ENCODE data around the gene PDCD11.
"Not testable (repeated sequence)": the region's sequence is repeated elsewhere in the genome, so short reads cannot be mapped to it uniquely, and the experiment has no call there.

PDCD11 gene

DNA sequence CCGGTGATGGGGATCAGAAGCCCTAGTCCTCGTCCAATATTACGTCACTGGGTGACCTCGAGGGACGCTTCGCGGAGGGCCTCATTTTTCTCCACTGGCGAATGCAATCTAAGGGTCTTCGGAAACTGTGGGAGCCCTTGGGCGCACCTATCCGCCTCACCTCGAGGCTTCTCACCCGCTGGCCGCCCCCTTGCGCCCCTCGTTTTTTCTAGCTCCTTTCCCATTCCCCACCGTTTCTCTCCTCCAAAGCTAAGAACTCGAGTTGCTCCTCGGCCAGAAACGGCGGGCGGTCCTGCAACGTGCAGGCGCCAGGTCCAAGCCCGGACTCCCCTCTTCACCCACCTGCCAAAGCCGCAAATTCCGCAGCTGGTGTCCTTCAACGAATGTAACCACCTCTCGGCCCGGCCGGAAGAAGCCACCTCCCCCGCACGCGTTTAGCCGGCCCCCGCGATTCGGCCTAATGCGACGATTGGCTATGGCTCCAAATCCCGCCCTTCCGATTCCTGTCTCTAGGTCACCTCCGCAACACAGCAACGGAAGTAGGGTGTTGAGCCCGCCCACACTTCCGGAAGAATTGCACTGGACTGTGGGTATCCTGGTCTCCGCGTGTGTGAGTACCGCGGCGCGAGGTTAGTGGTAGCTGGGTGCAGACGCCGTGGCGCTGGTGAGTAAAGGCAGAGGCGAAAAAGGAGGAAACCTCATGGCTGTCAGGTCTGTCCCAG lies at the start of gene PDCD11, which contains the start of gene ATP5MK:
Gene PDCD11 (plus strand): TSS at position 560 of the 722 bp plus-strand sequence. CDS start 1,801 bp downstream, outside the sequence.
Gene ATP5MK (minus strand): TSS at position 409 of the 722 bp plus-strand sequence. CDS start 4,018 bp downstream, outside the sequence.
- peak; percentile 93 for DNase-seq

DNA sequence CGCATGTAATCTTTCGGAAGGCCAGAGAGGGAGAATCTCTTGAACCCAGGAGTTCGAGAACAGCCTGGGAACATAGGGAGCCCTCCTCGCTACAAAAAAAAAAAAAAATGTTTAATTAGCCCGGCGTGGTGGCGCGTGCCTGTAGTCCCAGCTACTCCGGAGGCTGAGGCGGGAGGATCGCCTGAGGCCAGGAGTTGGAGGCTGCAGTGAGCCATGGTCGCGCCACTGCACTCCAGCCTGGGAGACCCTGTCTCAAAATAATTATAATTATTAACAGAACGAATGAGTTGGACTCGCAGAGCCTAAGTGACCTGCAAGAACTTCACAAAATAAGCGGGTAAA lies 46.3 kb upstream of the PDCD11 start:
- no peak for DNase-seq

- peak; percentile 55 for DNase-seq
Measured at GRCh38 chr10:103350517-103351260, 45.7 kb upstream of the PDCD11 start, which contains the start of gene PCGF6. PCGF6 (minus strand) TSS chr10:103351140; CDS start chr10:103351066, 74 bp downstream.

- no peak for DNase-seq
Measured at GRCh38 chr10:103353281-103353680, 43.1 kb upstream of the PDCD11 start.

DNA sequence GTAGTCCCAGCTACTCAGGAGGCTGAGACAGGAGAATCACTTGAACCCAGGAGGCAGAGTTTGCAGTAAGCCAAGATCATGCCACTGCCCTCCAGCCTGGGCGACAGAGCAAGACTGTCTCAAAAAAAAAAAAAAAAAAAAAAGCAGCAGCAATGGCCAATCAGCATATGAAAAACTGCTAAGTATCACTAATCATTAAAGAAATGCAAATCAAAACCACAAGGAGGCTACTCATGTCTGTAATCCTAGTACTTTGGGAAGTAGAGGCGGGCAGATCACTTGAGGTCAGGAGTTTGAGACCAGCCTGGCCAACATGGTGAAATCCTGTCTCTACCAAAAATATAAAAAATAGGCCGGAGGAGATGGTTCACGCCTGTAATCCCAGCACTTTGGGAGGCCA lies 41.9 kb upstream of the PDCD11 start:
- not testable (repeated sequence) for DNase-seq

DNA sequence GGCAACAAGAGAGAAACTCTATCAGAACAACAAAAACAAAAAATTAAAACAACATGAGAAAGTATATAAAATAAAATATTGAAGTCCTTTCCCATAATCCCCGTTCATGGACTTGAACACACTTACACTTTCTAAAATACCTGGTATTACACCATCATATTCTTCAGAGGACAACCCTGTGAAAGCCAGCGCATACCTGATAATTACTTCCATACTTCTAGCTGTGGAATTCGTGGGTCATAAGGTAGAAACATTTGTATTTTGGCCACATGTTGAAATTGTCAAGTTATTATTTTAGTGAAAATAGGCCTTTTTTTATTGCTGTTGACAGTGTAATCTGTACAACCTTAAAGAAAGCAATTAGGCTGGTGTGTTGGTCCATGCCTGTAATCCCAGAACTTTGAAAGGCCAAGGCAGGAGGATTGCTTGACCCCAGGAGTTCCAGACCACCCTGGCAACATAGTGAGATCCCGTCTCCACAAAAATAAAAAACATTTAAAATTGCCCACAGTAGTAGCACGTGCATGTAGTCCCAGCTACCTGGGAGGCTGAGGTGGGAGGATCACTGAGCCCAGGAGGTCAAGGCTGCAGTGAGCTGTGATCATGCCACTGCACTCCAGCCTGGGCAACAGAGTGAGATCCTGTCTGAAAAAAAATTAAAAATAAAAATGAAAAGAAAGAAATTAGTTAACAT lies 40.4 kb upstream of the PDCD11 start:
- no peak for DNase-seq

DNA sequence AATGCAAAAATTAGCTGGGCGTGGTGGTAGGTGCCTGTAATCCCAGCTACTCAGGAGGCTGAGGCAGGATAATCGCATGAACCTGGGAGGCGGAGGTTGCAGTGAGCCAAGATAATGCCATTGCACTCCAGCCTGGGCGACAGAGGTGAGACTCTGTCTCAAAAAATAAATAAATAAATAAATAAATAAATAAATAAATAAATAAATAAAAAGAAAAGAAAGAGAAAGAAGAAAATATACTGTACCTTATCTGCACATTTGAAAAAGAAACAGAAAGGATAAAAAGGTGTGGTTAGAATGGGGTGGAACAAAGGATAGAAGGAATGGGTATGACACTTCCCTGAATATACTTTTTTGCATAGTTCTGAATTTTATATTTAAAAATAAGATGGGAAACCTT lies 36.9 kb upstream of the PDCD11 start:
- not testable (repeated sequence) for DNase-seq

GRCh38 chr10:103360791-103361190 lies 35.6 kb upstream of the PDCD11 start:
- not testable (repeated sequence) for DNase-seq

- DNase-seq = no peak
Measured at GRCh38 chr10:103367379-103367781, 29.0 kb upstream of the PDCD11 start.

DNA sequence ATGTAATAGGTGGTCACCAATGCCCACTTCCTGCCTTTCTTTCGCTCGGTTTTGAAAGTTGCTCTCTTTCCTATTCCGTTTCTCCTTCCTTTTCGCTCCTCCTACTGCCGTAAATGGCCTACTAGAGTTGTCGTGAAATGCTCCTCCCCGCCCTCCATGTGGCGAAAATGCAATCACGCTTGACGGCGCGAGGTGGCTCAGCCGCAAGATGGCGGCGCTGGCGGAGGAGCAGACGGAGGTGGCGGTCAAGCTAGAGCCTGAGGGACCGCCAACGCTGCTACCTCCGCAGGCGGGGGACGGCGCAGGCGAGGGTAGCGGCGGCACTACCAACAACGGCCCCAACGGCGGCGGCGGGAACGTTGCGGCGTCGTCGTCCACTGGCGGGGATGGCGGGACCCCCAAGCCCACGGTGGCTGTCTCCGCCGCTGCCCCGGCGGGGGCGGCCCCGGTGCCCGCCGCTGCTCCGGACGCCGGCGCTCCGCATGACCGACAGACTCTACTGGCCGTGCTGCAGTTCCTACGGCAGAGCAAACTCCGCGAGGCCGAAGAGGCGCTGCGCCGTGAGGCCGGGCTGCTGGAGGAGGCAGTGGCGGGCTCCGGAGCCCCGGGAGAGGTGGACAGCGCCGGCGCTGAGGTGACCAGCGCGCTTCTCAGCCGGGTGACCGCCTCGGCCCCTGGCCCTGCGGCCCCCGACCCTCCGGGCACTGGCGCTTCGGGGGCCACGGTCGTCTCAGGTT lies 28.5 kb upstream of the PDCD11 start, which contains the start of gene TAF5:
Gene TAF5 (plus strand): TSS at position 195 of the 737 bp plus-strand sequence. CDS start 14 bp downstream, at position 209.
- DNase-seq = peak; percentile 93

GRCh38 chr10:103373544-103373943 lies 22.9 kb upstream of the PDCD11 start:
- no peak for DNase-seq

- no peak for DNase-seq
Measured at GRCh38 chr10:103374263-103374662, 22.2 kb upstream of the PDCD11 start.

- DNase-seq = no peak
Measured at GRCh38 chr10:103382769-103383168, 13.7 kb upstream of the PDCD11 start.

DNA sequence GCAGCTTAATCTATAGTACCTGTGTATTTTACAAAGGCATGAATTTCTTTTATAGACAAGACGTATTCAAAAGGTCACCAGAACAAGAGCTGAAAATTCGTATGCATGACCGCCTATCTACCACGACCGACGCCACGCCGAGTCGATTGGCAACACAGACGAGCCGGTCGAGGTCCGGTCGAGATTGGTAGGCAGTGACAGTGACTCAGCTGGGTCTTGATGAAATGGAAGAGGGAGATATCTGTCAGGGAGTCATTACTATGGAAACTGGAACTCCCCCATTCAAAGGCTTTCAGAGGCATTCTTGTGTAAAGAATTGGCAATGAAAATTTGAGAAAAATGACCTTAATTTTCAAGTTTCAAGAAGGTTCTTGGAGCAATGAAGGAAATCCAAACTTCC lies 2.2 kb upstream of the PDCD11 start:
- DNase-seq = no peak

DNA sequence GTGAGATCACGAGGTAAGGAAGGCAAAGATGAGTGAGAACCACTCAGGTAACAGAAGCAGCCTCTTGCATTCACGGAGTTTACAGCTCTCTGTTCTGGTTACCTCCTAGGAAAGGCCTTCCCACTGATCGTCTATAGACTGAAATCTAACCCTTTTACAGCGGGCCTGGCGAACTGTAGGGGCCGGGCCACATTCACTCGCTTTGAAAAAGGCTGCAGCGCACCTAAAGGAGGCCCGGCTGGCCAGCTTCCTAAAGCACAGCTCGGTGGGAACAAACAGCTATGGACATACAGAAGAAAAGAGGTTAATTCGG lies 716 bp upstream of the PDCD11 start:
- DNase-seq = no peak

DNA sequence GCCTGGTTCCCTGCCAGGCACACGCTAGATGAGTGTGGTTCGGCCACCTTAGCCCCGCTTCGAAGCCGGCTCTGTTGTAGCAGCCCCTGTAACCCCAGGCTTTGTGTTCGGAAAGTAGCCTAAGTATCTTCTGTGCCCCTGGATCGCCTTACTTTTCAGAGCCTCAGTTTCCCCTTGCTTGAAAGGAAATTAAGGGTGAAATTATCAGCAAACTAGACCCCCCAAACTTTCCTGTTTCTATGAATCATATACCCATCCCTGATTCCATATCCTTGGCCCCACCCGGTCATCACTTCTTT lies 312 bp downstream of the PDCD11 start:
- no peak for DNase-seq

DNA sequence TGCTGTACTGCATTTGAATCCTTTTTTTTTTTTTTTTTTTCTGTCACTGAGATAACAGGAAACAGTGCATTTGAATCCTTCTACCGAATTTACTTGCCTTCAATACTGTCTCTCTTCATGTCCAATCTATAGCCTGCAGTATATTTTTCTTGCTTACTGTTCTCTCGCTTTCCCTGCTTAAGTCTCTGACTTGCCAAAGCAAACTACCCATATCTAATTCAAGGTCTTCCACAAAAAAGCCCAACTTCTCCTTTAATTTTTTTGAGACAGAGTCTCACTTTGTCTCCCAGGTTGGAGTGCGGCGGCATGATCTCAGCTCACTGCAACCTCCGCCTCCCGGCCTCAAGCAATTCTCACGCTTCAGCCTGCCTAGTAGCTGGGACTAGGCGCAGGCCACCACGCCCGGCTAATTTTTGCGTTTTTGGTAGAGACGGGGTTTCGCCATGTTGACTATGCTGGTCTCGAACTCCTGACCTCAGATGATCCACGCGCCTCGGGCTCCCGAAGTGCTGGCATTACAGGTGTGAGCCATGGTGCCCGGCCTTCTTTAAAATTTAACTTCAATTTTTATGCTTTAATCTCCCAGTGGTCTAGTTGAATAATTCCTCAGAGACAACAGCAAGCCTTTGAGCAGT lies 882 bp downstream of the PDCD11 start:
- DNase-seq = no peak

DNA sequence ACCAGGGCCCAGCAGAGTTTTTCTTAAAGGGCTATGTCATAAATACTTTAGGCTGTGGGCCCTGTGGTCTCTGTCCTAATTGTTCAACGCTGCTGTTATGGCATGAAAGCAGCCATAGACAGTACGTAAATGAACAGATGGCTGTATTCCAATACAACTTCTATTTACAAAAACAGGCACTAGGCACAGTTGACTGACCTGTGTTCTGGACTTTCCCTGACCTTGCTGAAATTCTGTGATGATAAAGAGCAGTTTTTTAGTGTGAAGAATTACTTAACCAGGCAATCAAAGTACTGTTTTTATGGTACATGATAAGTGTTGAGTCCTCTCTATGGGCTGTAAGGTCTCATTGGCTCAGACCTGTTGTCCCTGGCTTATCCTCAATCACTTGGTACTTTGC lies 17.1 kb downstream of the PDCD11 start:
- DNase-seq = no peak

DNA sequence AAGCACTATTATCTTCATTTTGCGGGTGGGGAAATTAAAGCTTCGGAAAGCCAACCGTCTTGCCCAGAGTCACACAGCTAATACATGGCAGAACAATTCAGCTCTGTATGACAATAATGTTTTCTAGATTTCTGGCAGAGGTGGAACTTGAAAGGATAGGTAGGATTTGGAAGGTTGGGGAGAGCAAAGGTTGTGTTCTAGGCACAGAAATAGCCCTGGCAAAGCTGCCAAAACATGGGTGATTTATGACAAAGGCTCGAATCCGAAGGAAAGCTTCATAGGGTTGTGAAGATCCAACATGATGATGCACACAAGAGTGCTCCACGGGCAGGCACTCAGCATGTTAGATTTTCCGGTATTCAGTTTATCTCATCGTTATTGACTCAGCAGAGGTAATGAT lies 19.2 kb downstream of the PDCD11 start:
- no peak for DNase-seq

- DNase-seq = peak; percentile 43
Measured at GRCh38 chr10:103416436-103417147, 20.2 kb downstream of the PDCD11 start.

- DNase-seq = not testable (repeated sequence)
Measured at GRCh38 chr10:103417148-103417469, 20.7 kb downstream of the PDCD11 start.

DNA sequence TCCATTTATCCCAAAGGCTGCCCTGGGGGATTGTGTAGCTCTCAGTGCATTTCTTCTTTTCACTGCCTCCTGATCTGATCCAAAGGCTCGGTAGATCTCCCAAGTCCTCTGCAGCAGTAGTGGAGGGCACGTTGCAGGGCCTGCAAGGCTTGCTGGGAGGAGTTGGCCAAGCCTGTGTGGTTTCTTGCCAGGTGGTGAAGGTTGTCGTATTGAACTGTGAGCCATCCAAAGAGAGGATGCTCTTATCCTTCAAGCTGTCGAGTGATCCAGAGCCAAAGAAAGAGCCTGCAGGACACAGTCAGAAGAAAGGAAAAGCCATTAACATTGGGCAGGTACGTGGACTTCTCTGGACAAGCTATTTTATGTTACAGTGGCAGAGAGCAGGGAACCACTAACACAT lies 21.2 kb downstream of the PDCD11 start:
- no peak for DNase-seq
